HG02678 (cell line): Measurements from ENCODE around the gene WHAMM.

Experiments used
- ATAC-seq: cut with Tn5 transposase; IDR thresholded peaks from one replicate; pipeline ENCODE4 v1.9.1; 2021; ENCODE audit warnings: mild to moderate bottlenecking, moderate library complexity; ENCODE audit not compliant: unreplicated experiment

The WHAMM gene

DNA sequence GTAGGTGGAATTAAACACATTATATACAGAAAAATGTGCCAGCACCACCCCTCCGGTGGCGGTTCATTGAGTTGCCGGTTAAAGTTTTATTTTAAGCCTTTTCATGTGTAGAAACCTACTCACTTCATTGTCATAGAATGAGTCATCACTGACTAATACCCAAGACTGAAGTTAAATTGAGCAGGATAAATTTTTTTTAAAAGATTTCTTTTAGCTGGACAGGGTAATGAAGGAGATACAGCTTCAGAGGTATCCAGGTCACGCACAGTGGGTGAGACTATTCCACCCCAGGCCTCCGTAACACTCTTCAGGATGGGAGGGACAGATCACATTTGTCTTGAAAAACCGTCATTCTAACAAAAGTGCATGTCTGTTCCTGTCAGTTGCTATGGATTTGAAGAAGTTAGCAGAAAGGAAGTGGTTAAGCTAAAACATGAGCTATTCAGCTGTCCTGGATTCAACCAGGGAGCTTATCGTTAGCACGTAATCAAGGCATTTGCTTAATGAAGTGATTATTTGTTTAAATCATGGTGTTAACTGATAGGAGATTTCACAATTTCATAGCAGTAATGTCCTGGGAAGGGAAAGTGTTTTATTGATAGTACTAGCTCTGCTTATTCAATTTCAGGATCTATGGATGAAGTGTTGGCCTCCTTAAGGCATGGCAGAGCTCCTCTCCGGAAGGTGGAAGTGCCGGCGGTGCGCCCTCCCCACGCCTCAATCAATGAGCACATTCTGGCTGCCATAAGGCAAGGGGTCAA lies 23.4 kb downstream of the WHAMM start:
- ATAC-seq, result peak; percentile 80

DNA sequence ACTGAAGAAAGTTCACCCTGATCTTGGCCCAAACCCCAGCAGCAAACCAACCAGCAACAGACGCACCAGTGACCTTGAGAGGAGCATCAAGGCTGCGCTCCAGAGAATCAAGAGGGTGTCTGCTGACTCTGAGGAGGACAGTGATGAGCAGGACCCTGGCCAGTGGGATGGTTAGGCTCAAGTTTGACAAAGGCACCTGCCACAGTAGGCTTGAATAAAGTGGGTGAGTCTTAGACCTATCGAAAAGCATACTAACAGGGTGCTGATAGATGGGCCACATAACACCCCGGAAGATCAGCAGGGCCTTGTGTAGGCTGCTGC lies 23.9 kb downstream of the WHAMM start:
- ATAC-seq, result no peak

DNA sequence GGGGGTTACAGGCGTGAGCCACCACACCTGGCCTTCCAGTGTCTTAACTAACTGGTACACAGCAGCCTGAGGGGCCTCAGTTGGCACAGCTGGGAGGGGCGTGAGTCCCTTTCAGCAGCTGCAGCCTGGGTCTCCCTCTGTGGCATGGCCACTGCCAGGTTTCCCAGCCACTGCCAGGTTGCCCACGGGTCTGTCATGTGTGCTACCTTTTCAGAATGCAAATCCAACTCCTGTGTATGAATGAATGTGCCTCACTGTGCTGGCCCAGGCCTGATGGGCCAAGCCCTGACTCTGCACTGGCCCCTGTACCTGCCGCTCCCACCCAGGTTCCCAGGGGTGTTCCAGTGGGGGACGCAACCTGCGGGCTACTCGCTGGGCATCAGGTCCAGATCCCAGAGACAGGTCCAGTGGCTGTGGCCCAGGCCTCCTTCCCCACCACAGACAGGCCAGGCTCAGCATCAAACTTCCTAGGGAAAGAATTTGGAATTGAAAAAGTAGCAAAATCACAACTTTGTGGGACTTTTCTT lies 26.0 kb downstream of the WHAMM start:
- ATAC-seq, result no peak

DNA sequence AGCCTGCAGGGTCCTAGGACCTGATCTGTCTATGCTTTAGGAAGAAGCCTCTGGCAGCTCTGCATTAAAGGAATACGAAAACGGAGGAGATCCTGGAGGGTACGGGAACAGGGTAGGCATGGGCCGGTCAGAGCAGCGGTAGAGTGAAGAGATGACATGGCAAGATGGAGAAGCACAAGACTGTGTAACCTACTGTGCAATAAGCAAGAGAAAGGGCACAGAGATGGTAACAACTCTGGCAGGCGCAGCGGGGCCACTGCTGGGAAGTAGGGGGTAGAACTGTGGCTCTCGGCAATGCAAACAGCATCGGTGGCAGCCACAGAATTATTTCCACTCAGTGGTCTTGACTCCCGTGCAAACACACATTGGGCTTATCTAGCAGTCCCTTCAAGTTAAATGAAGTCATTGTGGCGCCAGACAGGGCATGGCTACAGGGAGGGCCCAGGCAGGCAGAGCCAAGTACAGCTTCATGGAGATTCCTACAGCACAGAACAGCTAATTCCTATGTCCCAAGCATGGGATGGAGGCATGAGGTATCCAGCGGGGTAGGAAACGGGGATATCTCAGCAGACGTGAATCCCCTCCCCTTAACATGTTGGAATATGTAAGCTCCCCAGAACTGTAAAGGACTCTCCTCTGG lies 28.8 kb downstream of the WHAMM start:
- no peak for ATAC-seq

DNA sequence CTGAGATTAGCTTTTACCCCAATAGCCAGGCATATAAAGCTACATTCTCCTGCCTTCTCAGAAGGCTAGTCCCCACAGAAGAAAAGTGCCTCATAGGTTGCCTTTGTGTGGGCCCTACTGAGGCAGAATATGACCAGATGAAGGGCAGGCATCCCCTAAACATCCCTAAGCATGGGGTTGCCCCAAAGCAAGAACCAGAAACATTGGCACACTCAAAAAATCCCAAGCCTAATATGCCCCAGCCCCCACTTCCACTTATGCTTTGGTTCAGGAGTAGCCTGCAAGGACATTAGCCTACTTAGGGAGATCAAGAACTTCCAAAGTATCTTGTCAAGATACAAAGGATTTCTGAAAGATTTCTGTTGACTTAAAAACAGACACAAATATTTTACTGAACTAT lies 29.7 kb downstream of the WHAMM start:
- ATAC-seq, result no peak

DNA sequence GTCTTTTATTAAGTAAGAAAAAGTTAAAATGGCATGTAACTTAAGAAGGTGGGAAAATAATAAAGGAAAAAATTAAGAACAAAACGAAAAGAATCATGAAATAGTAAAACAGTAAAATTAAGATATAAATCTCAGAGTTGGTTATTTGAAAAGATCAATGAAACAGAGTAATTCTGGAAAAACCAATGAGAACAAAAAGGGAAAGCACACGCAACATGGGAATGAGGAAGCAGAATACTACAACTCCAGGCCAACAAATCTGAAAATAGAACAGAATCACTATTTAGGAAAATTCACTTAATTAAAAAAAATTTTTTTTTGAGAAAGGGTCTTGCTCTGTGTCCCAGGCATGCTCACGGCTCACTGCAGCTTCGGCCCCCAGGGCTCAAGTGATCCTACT lies 30.7 kb downstream of the WHAMM start:
- ATAC-seq, result no peak

DNA sequence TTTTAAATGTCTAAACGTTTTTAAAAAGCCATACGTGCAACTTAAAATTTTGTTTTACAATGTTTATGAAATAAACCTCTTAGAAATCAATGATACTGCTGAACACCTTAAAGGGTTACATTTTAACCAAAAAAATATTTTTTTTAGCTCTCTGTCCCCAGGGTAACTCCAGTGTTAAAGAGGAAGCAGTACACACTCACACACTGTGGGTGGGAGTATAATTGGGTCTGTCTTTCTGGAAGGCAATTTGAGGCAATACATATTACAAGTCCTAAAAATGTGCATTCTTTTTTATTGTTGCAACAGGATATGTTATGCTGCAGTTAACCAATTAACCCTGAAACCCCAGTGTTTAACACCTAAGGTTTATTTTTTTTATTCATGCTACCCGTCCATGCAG lies 34.1 kb downstream of the WHAMM start:
- ATAC-seq, result no peak

DNA sequence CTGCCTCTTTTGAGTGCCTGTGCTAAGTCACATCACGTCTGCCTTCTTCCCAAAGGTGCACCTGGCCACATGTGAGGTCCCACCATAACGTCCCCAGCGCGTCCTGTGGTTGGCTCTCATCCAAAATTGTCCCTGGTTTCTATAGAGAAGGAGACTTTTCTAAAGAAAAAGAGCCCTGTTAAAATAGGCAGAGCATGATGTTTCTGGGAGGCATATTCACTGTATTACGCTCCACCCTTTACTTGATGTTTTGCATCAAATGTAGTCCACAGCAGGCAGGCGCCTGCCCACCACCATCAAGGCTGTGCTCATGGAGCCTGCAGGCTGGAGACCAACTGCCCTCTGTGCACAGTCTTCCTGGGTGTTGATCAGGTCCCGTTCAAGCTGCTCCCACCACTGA lies 36.3 kb downstream of the WHAMM start:
- no peak for ATAC-seq

DNA sequence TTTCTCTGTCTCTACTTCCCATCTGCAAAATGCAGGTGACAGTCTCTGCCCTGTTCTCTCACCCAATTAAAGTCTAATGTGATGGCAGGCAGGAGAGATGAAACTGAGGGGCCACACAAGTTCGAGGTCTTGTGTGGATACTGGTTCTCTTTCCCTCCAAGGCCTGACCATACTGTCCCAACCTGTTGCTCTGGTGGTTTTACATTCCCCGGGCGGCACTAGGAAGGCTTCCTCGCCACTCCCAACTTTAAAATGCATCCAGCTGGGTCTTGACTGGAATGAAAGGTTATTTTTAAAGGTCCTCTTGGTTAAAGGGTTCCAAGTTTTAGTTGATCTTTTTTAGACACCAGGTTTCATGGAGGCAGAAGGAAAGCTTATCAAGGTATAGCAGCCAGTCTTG lies 37.2 kb downstream of the WHAMM start:
- ATAC-seq, result no peak

DNA sequence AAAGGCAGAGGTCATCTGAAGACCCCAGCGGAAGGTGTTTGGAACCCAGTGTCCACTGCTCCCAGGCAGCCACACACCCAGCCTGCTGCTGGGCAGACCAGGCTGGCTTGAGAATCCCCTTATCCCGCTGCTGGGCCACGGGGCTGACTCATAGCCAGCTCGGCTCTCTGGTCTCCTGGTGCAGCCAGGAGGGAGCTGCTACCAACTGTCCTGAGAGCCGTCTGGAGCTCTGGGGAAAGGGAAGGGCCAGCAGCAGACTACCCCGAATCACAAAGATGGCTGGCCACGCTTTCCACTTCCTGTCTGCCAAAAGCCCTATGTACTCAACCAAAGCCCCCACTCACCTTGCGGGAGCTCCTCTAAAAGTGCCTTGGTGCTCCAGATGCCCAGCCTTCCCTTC lies 38.3 kb downstream of the WHAMM start:
- no peak for ATAC-seq

DNA sequence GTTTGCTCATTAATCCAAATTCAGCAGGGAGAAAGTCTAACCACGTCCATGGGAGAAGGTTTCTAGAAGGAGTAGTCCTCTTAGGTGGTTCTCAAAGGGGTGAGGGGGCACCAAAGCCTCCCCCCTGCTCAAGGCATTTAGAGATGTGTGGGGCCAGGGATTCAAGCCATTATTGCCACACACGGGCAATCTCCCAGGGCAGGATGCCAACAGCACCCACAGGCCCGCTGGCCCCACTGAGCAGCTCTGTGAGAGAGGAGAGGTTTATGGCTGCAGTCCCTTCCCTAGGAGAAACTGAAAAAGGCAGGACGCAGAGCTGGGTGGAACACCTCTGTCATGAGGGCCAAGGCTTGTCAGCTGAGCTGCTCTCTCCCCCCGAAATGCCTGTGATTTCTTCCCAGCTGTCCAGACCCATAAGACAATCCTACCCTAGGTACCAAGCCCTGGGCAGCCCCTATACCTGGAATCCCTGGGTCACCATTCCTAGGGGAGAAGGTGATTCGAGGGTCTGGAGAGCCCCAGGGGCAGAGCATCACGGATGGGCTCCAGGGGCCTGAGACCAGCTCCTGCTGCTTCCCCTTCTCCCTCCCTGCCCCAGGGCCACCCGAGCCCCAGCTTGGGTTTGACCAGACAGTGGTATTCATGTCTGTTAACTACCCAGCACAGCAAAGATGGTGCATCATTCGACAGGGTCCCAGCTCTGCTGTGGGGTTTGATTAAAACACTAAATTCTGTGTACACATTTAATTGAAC lies 39.0 kb downstream of the WHAMM start:
- no peak for ATAC-seq

DNA sequence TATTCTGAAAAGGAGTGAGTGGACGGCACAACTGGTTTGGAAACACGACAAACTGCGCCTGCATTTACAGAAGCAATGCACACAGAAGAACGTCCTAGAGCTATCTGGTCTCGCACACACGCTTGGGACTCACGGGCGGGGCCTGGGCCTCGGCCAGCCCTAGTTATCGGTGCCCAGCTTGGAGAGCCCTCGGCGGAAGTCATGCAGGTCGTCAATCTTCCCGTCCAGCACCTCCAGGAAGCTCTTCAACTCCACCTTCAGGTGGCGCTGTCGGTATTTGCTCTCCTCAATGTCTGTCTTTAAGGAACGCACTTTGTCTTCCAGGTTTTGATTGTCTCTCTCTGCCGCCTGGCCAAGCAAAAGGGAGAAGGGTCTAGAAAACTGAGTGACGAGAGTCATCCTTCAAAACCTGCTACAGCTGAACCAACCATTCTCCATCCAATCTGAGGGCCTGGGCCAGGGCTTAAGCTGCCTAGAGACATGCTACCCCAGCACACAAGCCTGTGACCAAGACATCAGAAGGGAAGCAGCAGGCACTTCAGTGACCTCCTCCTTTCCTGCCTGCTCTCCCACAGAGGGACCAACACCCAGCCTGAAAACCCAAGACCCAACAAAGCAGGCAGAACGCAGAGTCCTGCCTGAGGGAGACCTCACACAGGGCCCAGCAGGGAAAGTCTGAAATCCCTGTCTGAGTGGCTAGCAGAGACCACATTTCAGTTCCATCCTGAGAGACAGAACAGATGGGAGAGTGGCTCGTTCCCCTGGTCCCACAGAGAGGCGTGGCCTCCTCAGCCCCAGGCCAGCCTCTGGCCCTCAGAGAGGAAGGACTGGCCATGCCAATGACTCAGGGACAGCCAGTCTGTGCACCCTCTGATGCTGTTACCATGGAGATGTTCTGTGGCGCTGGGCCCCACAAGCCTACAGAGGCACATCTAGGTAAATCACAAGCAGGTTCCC lies 40.4 kb downstream of the WHAMM start:
- ATAC-seq, result peak; percentile 59

DNA sequence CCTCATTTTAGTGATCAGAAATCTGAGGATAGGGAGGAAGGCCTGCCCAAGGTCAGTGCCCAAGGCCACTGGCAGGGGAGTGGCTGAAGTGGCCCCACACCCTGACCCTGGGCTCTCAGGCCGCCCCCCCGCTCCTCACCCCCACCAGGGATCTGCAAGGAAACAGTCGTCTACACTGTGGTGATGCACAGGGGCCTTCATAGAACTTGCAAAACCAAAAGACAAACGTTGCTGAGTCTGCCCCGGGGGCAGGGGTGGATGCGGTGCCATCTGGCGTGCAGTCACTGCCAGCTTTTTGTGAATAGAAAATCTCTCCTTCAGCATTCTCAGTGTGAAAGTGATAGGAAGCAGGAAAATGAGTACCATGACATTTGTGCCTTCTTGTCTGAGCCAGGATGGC lies 41.3 kb downstream of the WHAMM start:
- no peak for ATAC-seq

DNA sequence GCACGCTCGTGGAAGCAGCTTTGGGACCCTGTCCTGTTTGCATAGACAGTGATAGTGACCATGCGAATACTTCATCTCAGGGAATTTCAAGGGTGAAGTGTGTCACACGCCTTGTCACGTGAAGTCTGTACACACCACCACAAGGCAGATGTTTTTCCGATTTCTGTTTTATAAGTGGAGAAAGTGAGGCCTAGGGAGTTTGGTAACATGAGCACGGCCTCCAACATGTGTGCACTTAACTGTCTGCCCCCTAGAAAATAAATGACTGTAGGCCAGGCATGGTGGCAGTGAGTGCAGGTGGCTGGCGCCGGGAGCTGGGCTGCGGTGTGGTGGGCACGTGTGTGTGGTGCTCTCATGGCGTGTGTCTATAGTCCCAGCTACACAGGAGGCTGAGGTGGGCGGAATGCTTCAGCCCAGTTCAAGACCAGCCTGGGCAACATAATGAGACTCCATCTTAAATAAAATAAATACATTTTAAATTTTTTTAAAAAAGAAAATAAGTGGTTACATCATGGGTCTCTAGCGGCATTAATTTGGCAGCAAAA lies 42.0 kb downstream of the WHAMM start:
- ATAC-seq, result no peak

DNA sequence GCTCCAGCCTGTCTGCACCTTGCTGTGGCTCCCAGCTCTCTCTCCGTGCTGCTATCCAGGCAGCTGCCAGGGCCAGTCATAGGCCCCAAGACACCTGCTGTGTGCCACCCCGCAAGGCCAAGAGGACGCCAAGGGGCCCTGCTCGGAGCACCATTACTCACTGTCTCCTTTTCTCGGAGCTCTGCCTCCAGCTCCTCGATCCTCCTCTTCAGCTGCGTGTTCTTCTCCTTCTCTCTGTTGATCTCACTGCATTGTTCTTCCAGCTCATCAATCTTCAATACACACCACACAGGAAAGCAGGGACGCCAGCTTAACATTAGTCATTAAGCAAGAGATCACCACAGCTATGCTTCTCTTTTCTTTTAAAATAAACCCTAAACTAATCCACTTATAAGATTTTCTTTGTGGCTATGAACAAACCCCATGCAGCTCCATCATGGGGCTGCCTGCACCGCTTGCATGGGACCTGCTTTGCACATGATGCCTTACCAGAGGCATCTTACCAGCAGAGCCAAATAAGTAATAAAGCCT lies 42.6 kb downstream of the WHAMM start:
- no peak for ATAC-seq

DNA sequence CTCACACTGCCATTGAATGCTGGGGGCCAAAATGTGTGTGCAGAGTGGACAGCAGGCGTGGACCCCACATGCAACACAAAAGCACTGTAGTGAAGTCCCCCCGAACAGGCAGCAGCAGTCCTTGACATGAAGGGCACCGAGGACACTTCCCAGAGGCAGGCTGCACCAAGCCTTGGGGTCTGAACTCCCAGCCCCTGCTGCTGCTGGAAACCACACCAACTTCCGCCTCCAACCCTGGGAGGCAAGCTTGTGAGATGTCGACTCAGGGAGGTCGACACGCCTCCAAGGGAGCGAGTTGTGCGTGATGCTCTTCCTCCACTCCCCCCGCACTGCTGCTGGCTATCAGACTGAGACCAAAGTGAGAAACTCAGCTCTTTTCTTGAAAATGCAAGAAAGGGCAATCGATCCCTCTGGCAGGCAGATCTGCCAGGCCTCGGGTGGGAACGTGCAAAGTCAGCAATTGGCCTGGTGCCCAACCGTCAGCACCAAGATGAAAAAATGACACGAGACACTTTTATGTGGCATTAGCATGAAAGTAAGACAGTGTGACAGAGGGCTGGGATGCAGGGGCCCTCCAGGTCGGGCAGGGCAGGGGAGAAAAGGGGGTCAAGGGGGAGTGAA lies 43.6 kb downstream of the WHAMM start:
- ATAC-seq, result no peak

DNA sequence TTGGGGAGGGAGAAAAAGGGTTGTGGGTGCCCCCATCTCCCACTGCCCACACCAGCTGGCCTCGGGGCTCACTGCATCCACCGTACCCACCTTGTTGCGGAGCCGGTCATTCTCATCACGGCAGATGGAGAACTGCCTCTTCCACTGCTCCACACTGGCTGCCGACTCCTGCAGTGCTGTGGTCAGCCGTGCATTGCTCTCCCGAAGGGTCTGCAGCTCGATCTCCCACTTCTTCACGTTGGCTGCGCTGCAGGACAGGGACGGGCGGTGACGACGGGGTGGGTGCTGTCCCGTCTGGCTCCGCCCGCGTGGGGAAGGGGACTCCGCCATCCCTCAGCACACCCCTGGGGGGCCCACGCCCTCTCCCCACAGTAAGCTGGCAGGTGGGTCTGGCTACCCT lies 45.1 kb downstream of the WHAMM start:
- no peak for ATAC-seq

DNA sequence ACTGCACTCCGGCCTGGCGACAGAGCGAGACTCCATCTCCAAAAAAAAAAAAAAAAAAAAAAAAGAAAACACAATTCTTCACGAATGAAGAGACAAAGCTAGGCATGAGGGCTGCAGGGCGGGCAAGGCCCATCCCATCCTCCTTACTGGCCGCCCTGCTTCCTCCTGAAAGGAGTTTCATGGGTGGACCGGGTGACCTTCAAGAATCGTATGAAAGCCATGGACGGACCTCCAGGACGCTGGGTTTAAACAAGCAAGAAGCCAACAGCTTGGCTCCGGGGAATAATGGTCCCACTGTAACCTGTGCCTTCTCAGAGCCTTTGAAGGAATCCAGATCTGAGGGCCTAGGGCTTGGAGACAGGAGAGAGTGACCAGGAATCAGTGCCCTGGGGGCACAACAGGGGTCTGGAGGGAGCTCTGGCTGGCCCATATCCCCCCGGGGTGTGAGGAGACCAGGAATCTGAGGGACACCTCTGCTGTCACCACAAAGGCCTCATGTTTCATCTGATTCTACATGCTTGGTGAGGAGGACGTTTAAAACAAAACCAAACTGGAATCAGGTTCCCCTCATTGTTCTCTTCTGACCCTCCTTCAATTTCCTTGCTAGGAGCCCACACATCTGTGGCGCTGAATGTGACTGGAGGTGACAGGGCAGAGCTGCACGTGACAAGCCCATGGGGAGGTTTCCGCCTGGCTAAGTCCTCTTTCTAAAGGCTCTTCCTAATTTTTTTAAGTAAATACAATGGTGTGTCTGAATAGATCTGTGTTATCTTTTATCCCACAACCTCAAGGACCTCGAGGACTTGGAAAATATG lies 46.1 kb downstream of the WHAMM start:
- ATAC-seq, result no peak
